Activated CD4-positive, CD25-positive, alpha-beta regulatory T cell treated with anti-CD3 and anti-CD28 coated beads, Interleukin-2, amount 50 U/mL, for 72 hours (primary cell): ENCODE data around the gene MED29.

Experiments used
- DNase-seq: peaks from one replicate; pipeline ENCODE4 v3.0.0; 2021

The MED29 gene

DNA sequence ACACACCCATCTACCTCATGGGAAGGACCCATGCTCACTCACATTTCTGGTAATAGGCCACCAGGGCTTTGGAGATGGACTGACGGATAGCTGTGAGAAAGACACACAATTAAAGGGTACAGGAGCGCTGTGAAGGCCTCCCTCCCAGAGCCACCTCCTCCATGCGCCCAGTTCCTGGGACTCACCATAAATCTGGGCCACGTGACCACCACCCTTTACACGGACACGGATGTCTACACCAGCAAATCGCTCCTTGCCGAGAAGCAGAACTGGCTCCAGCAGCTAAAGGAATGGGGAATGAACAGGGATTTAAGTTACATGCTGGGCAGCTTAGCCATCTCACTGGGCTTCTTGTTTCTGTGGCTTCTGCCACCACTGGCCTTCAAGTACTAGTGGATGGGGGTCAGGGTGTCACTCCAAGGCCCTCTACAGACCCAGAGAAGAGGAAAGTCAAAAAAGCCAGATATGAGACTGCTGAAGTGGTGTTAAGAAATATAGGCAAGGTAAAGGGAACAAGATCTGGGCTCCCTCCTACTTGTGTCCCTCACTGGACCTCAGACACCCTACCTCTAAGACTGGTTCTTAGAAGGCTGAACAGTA is 42.4 kb downstream of the MED29 start:
- DNase-seq, result no peak

- DNase-seq, result no peak
These were observed 43.2 kb downstream of the MED29 start for GRCh38 chr19:39434123-39435076.

DNA sequence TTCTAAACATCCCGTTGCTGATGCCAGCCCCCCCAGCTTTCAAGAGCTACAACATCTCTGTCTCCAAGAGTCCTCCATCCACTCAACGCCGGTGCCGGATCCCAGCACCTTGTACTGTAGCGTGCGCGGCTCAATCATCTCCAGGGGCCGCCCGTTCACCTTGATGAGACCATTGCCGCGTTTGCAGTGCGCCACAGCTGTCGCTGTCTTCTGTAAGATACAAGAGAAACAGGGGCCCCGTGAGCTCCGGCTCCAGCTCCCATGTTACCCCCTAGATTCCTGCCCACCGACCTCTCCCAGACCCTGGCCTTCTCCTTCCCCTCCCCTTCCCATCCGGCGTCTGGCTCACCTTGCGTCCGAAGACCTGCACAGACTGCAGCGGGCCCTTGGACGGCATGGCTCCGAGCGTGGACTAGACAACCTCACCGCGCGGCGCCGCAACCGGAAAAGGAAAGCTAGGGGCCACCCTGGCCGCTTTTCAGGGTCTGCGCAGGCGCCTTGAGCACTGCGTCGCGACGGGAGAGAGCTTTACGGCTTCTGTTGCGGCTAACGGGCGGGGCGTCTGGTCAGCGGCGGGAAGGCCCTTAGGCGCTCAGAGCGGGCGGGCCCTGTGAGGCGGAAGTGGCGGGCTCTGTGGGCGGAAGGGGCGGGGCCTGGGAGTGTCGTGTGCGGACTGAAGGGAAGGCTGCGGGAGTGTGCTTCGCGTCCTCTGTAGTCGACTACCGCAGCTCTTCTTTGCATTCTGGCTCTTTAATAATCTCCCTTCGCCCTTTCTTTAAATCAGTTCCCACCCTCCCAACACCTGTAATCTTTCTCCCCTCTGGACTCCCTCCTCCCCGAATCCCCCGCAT is 44.5 kb downstream of the MED29 start, which contains the start of gene RPS16:
Gene RPS16, minus strand, starts transcription at position 451 of the 851 bp plus-strand sequence. Its CDS starts 54 bp downstream, at position 397.
- peak; percentile 100 for DNase-seq

GRCh38 chr19:39436350-39436716 is 45.2 kb downstream of the MED29 start:
- no peak for DNase-seq

- no peak for DNase-seq
These were observed 47.2 kb downstream of the MED29 start for GRCh38 chr19:39438270-39438934.

- no peak for DNase-seq
These were observed 53.5 kb downstream of the MED29 start for GRCh38 chr19:39444598-39445195.

DNA sequence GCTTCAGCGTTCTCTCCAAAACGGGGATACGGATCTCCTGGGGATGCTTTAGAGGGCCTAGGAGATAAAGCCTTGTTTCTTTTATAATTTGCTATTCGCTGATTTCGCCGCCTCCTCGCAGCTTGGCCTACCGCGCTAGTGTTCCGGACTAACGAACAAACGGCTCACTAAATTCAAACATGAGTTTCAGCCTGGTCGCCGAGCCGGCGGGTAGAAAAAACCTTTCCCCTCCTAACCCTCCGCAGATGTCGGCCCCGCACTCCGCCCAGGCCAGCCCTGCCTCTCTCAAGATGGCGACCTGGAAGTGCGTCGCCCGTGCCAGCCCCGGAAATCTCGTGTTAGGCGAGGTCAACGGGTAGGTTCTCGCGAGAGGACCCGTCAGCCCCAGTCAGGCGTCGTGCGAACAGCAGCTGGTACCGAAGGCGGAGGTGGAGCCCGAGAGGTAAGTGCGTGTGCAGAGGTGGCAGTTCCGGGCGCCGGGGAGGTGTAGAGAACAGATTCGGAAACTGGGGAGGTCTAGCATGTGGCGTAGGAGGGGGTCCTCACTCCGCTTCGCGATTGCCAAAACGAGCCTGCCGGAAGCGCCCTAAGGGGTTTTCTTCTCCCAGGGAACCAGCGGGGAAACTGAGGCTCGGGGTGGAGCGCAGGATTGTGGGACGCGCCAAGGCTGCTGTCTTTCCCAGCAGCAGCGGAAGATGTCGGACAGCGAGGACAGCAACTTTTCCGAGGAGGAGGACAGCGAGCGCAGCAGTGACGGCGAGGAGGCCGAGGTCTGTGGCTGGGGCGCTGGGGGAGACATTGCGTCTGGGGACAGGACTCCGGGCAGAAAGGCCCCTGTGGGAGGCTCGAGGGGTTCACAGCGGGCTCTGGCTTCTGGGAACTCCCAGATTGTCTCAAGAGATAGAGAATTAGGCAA is 54.3 kb downstream of the MED29 start, which contains the start of gene SUPT5H:
Gene SUPT5H, plus strand, starts transcription at position 387 of the 916 bp plus-strand sequence. Its CDS starts 309 bp downstream, at position 696.
- peak; percentile 95 for DNase-seq

DNA sequence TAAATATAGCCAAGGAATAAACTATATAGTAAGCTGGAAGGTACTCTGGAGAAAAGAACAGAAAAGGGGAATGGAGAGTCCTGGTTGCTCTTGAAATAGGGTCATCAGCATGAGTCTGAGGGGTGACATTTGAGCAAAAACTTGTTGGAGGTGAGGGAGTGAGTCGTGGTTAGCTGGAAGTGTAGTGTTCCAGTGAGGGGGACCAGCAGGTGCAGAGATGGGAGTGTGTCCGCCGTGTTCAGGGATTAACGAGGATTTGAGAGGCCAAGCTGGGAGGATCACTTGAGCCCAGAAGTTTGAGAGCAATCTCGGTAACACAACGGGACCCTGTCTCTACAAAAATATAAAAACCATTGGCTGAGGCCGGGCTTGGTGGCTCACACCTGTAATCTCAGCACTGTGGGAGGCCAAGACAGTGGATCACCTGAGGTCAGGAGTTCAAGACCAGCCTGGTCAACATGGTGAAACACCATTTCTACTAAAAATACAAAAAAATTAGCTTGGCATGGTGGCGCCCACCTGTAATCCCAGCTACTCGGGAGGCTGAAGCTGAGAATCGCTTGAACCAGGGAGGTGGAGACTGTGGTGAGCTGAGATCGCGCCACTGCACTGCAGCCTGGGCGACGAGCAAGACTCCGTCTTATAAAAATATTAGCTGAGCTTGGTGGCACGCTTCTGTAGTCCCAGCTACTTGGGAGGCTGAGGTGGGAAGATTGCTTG is 55.3 kb downstream of the MED29 start:
- no peak for DNase-seq

GRCh38 chr19:39448271-39448670 is 57.1 kb downstream of the MED29 start:
- no peak for DNase-seq

DNA sequence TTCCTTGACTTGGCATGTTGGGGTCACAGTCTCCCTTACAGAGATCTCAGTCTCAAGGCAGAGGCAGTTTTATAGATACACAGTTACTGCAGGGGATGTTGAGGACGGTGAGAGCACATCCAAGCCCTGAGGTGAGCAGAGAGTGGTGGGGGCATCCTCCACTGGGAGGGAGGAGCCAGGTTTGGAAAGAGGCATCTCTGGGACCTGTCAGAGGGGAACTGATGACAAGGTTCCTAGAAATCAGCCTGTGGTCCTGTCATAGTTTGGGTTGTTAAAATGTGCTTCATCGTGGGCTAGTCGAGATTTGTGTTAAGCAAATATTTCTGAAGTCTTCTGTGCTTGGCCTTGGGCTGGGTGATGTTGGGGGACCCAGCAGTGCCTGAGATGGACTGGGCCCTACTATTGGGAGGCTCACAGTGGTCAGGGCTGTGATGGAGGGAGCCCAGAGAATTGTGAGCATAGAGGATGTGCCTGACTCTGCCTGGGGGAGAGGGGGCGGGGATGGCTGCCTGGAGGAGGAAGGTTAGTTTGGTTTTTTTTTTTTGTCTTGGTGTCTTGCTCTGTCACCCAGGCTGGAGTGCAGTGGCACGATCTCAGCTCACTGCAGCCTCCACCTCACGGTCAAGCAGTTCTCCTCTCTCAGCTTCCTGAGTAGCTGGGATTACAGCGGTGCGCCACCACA is 58.1 kb downstream of the MED29 start:
- DNase-seq, result no peak
